ENCODE data around the gene RPS24.
"Not testable (repeated sequence)": the region's sequence is repeated elsewhere in the genome, so short reads cannot be mapped to it uniquely, and the experiment has no call there.

RPS24 gene

DNA sequence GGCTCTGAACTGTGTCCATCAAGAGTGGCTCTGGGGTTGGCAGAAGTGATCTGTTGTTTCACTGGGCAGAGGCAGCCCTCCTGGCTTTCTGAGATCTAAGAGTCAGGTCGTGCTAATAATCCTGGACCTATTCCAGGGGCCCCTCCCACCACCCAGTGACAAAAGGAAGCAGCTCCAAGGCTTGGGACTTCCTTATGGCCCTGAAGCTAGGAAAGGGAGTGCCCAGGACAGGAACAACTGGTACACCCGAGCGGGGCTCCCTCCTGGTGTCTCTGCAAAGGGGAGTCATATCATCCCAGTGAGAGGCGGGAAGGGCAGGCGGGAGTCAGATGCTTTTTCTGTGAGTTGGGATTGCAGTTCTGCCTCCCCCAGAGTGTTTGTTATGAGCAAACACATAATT is 32.3 kb downstream of the RPS24 start:
- H3K27me3 ChIP-seq (ENCODE audit: control insufficient read depth, low read length) = 0 out of 2 replicates have a peak, but pooled peaks cover 2% of the 10 kb centered on the region
- no peak overlapping the region for H3K4me2 ChIP-seq (ENCODE audit: low read length)
- no peak overlapping the region for H3K4me3 ChIP-seq (ENCODE audit: low read length)
- no peaks in the 10 kb centered on the region for H3F3A ChIP-seq (ENCODE audit: control insufficient read depth, insufficient read depth)
- no peaks in the 10 kb centered on the region for H3K4me1 ChIP-seq (ENCODE audit: control insufficient read depth, low read length)
- H3K36me3 ChIP-seq (ENCODE audit: control insufficient read depth, low read length) = no peaks in the 10 kb centered on the region
- H3K9me2 ChIP-seq (replicated peaks; ENCODE audit: control insufficient read depth, low read length) = no peaks in the 10 kb centered on the region
- no peaks in the 10 kb centered on the region for H3K79me2 ChIP-seq (ENCODE audit: control insufficient read depth, low read length)
- H3K9me3 ChIP-seq (ENCODE audit: control insufficient read depth, insufficient read depth, low read length) = no peaks in the 10 kb centered on the region
- TF ChIP-seq EZH2phosphoT487 (IDR thresholded peaks at IDR 0.05; ENCODE audit: borderline replicate concordance, low read length) = no peak
- TF ChIP-seq, protein P1, sequence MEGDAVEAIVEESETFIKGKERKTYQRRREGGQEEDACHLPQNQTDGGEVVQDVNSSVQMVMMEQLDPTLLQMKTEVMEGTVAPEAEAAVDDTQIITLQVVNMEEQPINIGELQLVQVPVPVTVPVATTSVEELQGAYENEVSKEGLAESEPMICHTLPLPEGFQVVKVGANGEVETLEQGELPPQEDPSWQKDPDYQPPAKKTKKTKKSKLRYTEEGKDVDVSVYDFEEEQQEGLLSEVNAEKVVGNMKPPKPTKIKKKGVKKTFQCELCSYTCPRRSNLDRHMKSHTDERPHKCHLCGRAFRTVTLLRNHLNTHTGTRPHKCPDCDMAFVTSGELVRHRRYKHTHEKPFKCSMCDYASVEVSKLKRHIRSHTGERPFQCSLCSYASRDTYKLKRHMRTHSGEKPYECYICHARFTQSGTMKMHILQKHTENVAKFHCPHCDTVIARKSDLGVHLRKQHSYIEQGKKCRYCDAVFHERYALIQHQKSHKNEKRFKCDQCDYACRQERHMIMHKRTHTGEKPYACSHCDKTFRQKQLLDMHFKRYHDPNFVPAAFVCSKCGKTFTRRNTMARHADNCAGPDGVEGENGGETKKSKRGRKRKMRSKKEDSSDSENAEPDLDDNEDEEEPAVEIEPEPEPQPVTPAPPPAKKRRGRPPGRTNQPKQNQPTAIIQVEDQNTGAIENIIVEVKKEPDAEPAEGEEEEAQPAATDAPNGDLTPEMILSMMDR (IDR thresholded peaks at IDR 0.05; ENCODE audit: low read depth, low read length, poor library complexity, severe bottlenecking) = no peak
- H3K27ac ChIP-seq (ENCODE audit: low read depth, low read length) = no peak overlapping the region
- H4K20me1 ChIP-seq (ENCODE audit: control insufficient read depth, insufficient read depth, low read depth, low read length) = no peaks in the 10 kb centered on the region

DNA sequence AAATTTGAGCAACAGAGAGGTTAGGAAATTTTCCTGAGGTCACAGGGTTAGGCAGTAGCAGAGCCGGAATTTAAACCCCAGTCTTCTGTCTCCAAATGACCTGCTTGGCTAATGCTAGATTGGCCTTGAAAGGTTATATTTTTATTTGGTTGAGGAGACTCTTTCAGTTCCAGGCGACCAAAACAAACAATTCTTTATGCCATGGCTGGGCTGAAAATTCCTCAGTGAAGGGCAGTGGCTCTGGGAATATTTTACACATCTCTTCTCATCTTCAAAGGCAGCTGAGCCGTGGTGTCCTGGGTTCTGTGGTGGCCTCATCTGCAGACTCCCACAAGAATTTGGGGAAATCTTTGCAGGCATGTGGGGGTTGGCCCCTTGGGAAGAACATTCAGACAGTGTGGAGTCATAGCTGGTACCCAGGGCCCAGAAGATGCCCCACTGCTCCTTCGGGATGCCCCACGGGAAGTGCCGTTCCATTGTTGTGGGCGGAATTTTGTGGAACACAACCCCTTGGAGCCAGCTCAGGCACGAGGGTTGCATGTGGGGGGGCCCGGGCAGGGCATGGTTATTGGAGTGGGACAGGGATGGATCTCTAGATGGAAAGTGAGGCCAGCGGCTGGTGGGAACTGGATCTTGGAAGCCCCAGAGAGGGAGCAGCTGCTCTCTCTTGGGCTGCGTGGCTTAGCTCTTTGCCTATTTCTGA is 33.2 kb downstream of the RPS24 start:
- Histone ChIP-seq H3K9me2 (replicated peaks; ENCODE audit: control insufficient read depth, low read length) (no peaks in the 10 kb centered on the region), H4K20me1 (ENCODE audit: control insufficient read depth, insufficient read depth, low read depth, low read length) (no peaks in the 10 kb centered on the region), H3K79me2 (ENCODE audit: control insufficient read depth, low read length) (no peaks in the 10 kb centered on the region), H3K4me3 (ENCODE audit: low read length) (no peak overlapping the region), H3K4me2 (ENCODE audit: low read length) (no peak overlapping the region), H3K9me3 (ENCODE audit: control insufficient read depth, insufficient read depth, low read length) (no peaks in the 10 kb centered on the region), H3K27ac (ENCODE audit: low read depth, low read length) (no peak overlapping the region), H3K4me1 (ENCODE audit: control insufficient read depth, low read length) (no peaks in the 10 kb centered on the region), H3K27me3 (ENCODE audit: control insufficient read depth, low read length) (0 out of 2 replicates have a peak, but pooled peaks cover 2% of the 10 kb centered on the region), H3F3A (ENCODE audit: control insufficient read depth, insufficient read depth) (no peaks in the 10 kb centered on the region), H3K36me3 (ENCODE audit: control insufficient read depth, low read length) (no peaks in the 10 kb centered on the region)
- TF ChIP-seq, protein P1 (IDR thresholded peaks at IDR 0.05; ENCODE audit: low read depth, low read length, poor library complexity, severe bottlenecking) = no peak
- TF ChIP-seq EZH2phosphoT487 (IDR thresholded peaks at IDR 0.05; ENCODE audit: borderline replicate concordance, low read length) = no peak

DNA sequence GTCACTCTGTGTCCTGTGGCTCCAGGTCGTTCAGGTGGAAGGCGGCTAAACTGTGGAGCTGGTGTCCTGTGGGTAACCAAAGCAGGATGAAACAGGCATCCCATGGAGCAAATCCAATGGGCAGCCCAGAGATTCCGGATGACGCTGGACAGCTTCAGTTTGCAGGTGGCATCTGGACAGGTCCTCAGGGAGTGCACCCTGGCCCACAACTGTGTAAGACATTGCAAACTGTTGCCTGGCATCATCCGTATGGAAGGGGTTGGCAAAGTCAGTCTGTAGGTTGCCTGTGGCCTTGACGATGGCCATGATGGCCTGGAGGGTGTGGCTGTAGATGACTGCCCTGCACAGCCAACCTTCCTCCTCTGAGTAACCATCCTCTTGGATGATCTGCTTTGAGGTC is 35.5 kb downstream of the RPS24 start:
- no peak for TF ChIP-seq EZH2phosphoT487 (IDR thresholded peaks at IDR 0.05; ENCODE audit: borderline replicate concordance, low read length)
- TF ChIP-seq, protein P1 (IDR thresholded peaks at IDR 0.05; ENCODE audit: low read depth, low read length, poor library complexity, severe bottlenecking) = no peak
- Histone ChIP-seq H3K9me2 (replicated peaks; ENCODE audit: control insufficient read depth, low read length) (no peaks in the 10 kb centered on the region), H3K79me2 (ENCODE audit: control insufficient read depth, low read length) (no peaks in the 10 kb centered on the region), H3K9me3 (ENCODE audit: control insufficient read depth, insufficient read depth, low read length) (no peaks in the 10 kb centered on the region), H3K36me3 (ENCODE audit: control insufficient read depth, low read length) (no peaks in the 10 kb centered on the region), H3K4me3 (ENCODE audit: low read length) (no peak overlapping the region), H3K27me3 (ENCODE audit: control insufficient read depth, low read length) (no peaks in the 10 kb centered on the region), H4K20me1 (ENCODE audit: control insufficient read depth, insufficient read depth, low read depth, low read length) (no peaks in the 10 kb centered on the region), H3K4me2 (ENCODE audit: low read length) (no peak overlapping the region), H3F3A (ENCODE audit: control insufficient read depth, insufficient read depth) (no peaks in the 10 kb centered on the region), H3K4me1 (ENCODE audit: control insufficient read depth, low read length) (no peaks in the 10 kb centered on the region), H3K27ac (ENCODE audit: low read depth, low read length) (no peak overlapping the region)

DNA sequence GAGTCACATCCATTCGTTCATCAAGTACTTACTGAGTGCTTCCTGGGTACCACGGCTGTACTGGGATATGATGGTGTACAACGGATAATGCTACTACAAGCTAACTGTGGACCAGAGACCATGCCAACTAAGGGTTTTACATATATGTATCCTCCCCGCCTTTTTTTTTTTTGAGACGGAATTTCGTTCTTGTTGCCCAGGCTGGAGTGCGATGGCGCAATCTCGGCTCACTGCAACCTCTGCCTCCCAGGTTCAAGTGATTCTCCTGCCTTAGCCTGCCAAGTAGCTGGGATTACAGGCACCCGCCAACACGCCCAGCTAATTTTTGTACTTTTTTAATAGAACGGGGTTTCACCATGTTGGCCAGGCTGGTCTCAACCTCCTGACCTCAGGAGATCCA is 36.4 kb downstream of the RPS24 start:
- H3K79me2 ChIP-seq (ENCODE audit: control insufficient read depth, low read length); H3K9me2 ChIP-seq (replicated peaks; ENCODE audit: control insufficient read depth, low read length); H3F3A ChIP-seq (ENCODE audit: control insufficient read depth, insufficient read depth); H3K4me2 ChIP-seq (ENCODE audit: low read length); H4K20me1 ChIP-seq (ENCODE audit: control insufficient read depth, insufficient read depth, low read depth, low read length); H3K9me3 ChIP-seq (ENCODE audit: control insufficient read depth, insufficient read depth, low read length); H3K27me3 ChIP-seq (ENCODE audit: control insufficient read depth, low read length); H3K4me1 ChIP-seq (ENCODE audit: control insufficient read depth, low read length); H3K27ac ChIP-seq (ENCODE audit: low read depth, low read length); H3K4me3 ChIP-seq (ENCODE audit: low read length); H3K36me3 ChIP-seq (ENCODE audit: control insufficient read depth, low read length): not testable (repeated sequence)
